ENCODE measurements around the gene VPS16. TPM values are rescaled to one million over a fixed set of nuclear protein-coding genes. Genes with fewer than 3 reads are reported as not detected.

VPS16 gene
- total and polyA plus RNA-seq, 2 of the 4 experiments (the other 2 are of a cell fraction): 38.7 to 48.0 TPM

DNA sequence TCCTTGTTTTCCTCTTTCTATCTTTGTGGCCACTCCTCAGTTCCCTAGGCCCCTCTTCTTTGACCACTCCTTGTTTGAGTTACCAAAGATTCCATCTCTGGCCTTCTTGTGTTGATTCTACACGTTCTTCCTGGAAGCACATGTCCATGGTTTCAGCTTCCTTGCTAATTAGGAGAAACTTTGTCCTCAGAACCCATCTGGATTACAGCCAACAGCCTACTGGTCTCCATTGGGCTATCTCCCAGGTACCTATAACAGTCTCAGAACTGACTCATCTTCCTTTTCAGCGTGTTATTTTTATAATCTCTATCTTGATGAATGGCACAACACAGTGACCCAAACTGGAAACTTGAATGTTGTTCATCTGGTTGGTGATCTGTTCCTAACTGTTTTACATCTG lies 50.2 kb downstream of the VPS16 start:
- DNase-seq (peak; percentile 19), ATAC-seq (ENCODE audit: low read depth) (no peak)
- no peak overlapping the region for H4K8ac ChIP-seq (ENCODE audit: low read depth in 2 of 2, low read length in 2 of 2)
- no peak overlapping the region for H3K27ac ChIP-seq (ENCODE audit: insufficient read depth, low read length)
- no peak overlapping the region for H3K56ac ChIP-seq (ENCODE audit: extremely low read depth, insufficient read depth, low read length)
- no peak overlapping the region for H2BK120ac ChIP-seq (ENCODE audit: low read depth, low read length)
- H3K18ac ChIP-seq (ENCODE audit: low read depth, low read length): no peak overlapping the region
- peaks cover 15% of the 10 kb centered on the region for H3K9me1 ChIP-seq (ENCODE audit: insufficient read depth, low read length)
- no peaks in the 10 kb centered on the region for H3K27me3 ChIP-seq (ENCODE audit: control insufficient read depth, insufficient read depth, low read length)
- H2AFZ ChIP-seq (replicated peaks; ENCODE audit: low read length, poor library complexity): no peak overlapping the region
- intact Hi-C loops (cut with micrococcal nuclease) (no loop called here), in situ Hi-C loops (cut with MboI; ENCODE audit: low sequenced_read_pairs) (no loop called here), dilution Hi-C loops (cut with HindIII; ENCODE audit: low sequenced_read_pairs, unreplicated experiment) (no loop called here)
- H2BK5ac ChIP-seq (ENCODE audit: low read depth, low read length, poor library complexity, severe bottlenecking): no peak overlapping the region
- H3K4me1 ChIP-seq (ENCODE audit: control insufficient read depth, insufficient read depth, low read length): no peaks in the 10 kb centered on the region; the same call in 1 of the 2 replicates
- H3K4me3 ChIP-seq (ENCODE audit: insufficient read depth, low read depth, low read length): no peak overlapping the region
- ChIA-PET CTCF (no interaction called here), POLR2A (ENCODE audit: unreplicated experiment) (no interaction called here)
- H3K14ac ChIP-seq (replicated peaks; ENCODE audit: low read depth, low read length): no peak overlapping the region
- H4K5ac ChIP-seq (ENCODE audit: low read depth, low read length): no peak overlapping the region
- peaks cover 38 to 73% of the 10 kb centered on the region in 2 experiments for H3K79me1 ChIP-seq (ENCODE audit: low read depth in 1 of 2, low read length in 2 of 2)
- H3K9ac ChIP-seq (ENCODE audit: low read depth, low read length): no peak overlapping the region
- H2BK20ac ChIP-seq (ENCODE audit: low read depth, low read length): no peak overlapping the region
- no peak overlapping the region for H2BK15ac ChIP-seq (ENCODE audit: low read depth, low read length)
- H2AK9ac ChIP-seq (replicated peaks; ENCODE audit: low read depth, low read length, poor library complexity): no peak overlapping the region
- H3K4ac ChIP-seq (ENCODE audit: low read depth, low read length): no peak overlapping the region
- BruUV-seq (replicated peaks): no TSS peak
- no peaks in the 10 kb centered on the region for H3K9me3 ChIP-seq (ENCODE audit: control insufficient read depth, insufficient read depth, low read length)
- H3K36me3 ChIP-seq (ENCODE audit: control insufficient read depth, insufficient read depth, low read length): peaks cover 2% of the 10 kb centered on the region; the same call in 1 of the 2 replicates
- TF ChIP-seq FOS (IDR thresholded peaks at IDR 0.05; ENCODE audit: low read depth, low read length): no peak
- TF ChIP-seq RCOR1 (IDR thresholded peaks at IDR 0.05; ENCODE audit: insufficient replicate concordance, low read length): no peak
- no peak for TF ChIP-seq NFE2L2 (IDR thresholded peaks at IDR 0.05; ENCODE audit: low read depth, low read length)
- TF ChIP-seq, protein P1, sequence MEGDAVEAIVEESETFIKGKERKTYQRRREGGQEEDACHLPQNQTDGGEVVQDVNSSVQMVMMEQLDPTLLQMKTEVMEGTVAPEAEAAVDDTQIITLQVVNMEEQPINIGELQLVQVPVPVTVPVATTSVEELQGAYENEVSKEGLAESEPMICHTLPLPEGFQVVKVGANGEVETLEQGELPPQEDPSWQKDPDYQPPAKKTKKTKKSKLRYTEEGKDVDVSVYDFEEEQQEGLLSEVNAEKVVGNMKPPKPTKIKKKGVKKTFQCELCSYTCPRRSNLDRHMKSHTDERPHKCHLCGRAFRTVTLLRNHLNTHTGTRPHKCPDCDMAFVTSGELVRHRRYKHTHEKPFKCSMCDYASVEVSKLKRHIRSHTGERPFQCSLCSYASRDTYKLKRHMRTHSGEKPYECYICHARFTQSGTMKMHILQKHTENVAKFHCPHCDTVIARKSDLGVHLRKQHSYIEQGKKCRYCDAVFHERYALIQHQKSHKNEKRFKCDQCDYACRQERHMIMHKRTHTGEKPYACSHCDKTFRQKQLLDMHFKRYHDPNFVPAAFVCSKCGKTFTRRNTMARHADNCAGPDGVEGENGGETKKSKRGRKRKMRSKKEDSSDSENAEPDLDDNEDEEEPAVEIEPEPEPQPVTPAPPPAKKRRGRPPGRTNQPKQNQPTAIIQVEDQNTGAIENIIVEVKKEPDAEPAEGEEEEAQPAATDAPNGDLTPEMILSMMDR (conservative IDR thresholded peaks at IDR 0.05; ENCODE audit: low read depth, low read length): no peak
- TF ChIP-seq SMC3 (IDR thresholded peaks at IDR 0.05; ENCODE audit: low read depth, low read length): no peak
- no peak for TF ChIP-seq MAZ (IDR thresholded peaks at IDR 0.05; ENCODE audit: borderline replicate concordance, low read depth, low read length)
- no peak for TF ChIP-seq CHD1 (IDR thresholded peaks at IDR 0.05; ENCODE audit: low read depth, low read length)
- TF ChIP-seq, protein P2, sequence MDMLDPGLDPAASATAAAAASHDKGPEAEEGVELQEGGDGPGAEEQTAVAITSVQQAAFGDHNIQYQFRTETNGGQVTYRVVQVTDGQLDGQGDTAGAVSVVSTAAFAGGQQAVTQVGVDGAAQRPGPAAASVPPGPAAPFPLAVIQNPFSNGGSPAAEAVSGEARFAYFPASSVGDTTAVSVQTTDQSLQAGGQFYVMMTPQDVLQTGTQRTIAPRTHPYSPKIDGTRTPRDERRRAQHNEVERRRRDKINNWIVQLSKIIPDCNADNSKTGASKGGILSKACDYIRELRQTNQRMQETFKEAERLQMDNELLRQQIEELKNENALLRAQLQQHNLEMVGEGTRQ (IDR thresholded peaks at IDR 0.05; ENCODE audit: low read depth, low read length): no peak
- no peak for TF ChIP-seq MXI1 (IDR thresholded peaks at IDR 0.05; ENCODE audit: borderline replicate concordance, low read depth, low read length)
- TF ChIP-seq RAD21 (IDR thresholded peaks at IDR 0.05; ENCODE audit: low read length): no peak
- TF ChIP-seq, protein P3, sequence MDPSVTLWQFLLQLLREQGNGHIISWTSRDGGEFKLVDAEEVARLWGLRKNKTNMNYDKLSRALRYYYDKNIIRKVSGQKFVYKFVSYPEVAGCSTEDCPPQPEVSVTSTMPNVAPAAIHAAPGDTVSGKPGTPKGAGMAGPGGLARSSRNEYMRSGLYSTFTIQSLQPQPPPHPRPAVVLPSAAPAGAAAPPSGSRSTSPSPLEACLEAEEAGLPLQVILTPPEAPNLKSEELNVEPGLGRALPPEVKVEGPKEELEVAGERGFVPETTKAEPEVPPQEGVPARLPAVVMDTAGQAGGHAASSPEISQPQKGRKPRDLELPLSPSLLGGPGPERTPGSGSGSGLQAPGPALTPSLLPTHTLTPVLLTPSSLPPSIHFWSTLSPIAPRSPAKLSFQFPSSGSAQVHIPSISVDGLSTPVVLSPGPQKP (IDR thresholded peaks at IDR 0.05; ENCODE audit: borderline replicate concordance, low read depth, low read length): no peak
- TF ChIP-seq BHLHE40 (IDR thresholded peaks at IDR 0.05; ENCODE audit: low read depth, low read length): no peak
- TF ChIP-seq RFX5 (IDR thresholded peaks at IDR 0.05; ENCODE audit: low read depth, low read length): no peak
- no peak for TF ChIP-seq MAFK (IDR thresholded peaks at IDR 0.05; ENCODE audit: low read depth, low read length)
- no peak for TF ChIP-seq POLR2A (IDR thresholded peaks at IDR 0.05; ENCODE audit: low read depth, low read length)
- no peak for TF ChIP-seq CEBPB (IDR thresholded peaks at IDR 0.05; ENCODE audit: low read depth, low read length)
- H3K23ac ChIP-seq (ENCODE audit: low read depth, low read length): no peak overlapping the region
- WGBS, 2 experiments (ENCODE audit: extremely low coverage in 2 of 2, insufficient read length in 1 of 2): 86% methylated on average over 1 of the region's 2 CpGs; no CpG with 5 or more reads in 1 of the 2 experiments
- H4K20me1 ChIP-seq (ENCODE audit: insufficient read depth, low read length): peaks cover 28% of the 10 kb centered on the region
- no peak overlapping the region for H4K91ac ChIP-seq (ENCODE audit: insufficient read depth, low read depth, low read length)
- no peak overlapping the region for H3K4me2 ChIP-seq (ENCODE audit: low read depth, low read length)
- no peak overlapping the region for H2AK5ac ChIP-seq (ENCODE audit: low read depth, low read length)
